ENCODE results near the gene DNM1.

GRCh38 chr9:128160603-128160987, 42.6 kb upstream of the DNM1 start:
- no peak for TF ChIP-seq CTCF (IDR thresholded peaks at IDR 0.05; ENCODE audit: insufficient read depth, low read length)
- TF ChIP-seq POLR2AphosphoS5 (IDR thresholded peaks at IDR 0.05; ENCODE audit: low read depth), result no peak
- TF ChIP-seq REST (IDR thresholded peaks at IDR 0.05; ENCODE audit: insufficient replicate concordance, low read depth), result no peak
- TF ChIP-seq SPI1 (IDR thresholded peaks at IDR 0.05; ENCODE audit: borderline replicate concordance, low read depth), result no peak
